HG03354 (cell line): ENCODE results near the gene TMC8.

Source experiments
- ATAC-seq: cut with Tn5 transposase; IDR thresholded peaks from one replicate; pipeline ENCODE4 v1.9.1; 2021; ENCODE audit warnings: mild to moderate bottlenecking; ENCODE audit not compliant: unreplicated experiment, poor library complexity, severe bottlenecking

The TMC8 gene

DNA sequence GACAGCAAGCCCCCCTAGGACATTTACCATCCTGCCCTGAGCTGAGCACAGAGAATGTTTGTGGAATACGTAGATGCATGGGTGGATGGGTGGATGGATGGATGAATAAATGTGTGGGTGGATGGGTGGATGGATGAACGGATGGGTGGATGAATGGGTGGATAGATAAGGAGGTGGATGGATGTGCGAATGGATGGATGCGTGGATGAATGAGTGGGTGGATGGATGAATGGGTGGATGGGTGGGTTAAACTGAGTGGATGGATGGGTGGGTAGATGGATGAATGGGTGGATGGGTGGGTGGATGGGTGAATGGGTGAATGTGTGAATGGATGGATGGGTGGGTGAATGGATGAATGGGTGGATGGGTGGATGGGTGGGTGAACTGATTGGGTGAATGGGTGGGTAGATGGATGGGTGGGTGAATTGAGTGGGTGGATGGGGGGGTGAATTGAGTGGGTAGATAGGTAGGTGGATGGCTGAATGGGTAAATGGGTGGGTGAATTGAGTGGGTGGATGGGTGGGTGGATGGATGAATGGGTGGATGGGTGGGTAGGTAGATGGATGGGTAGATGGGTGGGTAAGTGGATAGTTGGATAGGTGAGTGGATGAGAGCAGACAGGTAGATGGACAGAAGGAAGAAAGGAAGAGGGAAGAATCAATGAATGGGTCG lies 7.2 kb upstream of the TMC8 start:
- ATAC-seq = no peak

DNA sequence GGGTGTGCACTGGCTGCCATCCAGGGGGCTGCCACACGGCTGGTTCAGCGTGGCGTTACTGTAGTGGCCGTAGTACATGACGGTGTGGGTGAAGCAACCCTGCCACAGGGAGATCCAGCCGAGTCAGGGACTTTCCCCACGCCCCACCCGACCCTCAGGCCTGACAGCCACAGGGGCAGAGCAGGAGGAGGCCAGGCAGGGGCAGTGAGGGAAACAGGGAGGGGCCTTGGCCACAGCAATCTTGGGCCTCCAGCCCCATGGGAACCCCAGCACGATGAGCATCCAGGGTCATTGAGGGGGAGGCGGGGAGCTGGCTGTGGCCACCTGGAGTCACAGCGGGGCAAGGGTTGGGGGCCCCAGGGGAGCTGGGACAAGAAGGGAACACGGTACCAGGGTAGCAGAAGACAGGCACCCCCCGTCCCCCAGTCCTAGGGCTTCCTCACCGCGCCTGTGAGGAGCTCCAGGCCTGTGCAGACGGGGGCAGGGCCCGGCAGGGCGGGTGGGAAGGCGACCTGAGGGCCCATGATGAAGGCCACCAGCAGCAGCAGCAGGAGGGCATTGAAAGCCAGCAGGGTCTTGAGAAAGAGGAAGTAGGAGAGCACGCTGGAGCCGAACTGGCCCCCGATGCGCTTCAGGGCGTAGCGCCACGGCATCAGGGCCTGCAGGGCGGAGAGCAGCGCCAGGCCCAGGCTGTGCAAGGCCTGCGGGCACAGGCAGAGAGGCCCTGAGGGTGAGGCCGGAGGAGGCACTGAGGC lies 6.3 kb upstream of the TMC8 start:
- peak; percentile 33 for ATAC-seq

DNA sequence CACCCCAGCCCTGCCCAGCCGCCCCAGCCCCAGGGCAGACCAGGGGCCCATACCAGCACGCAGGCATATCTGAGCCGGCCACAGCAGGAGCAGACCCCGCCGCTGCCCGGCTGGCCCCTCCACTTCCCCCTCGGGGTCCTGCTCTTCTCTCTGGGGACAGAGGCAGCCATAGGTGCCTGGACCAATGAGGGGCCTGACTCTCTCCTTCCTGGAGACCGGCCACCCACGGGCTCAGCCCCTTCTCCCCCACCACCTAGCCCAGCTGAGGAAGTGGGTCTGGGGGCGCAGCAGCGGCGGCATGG lies 5.8 kb upstream of the TMC8 start:
- ATAC-seq = no peak

GRCh38 chr17:78125138-78125913 lies 5.2 kb upstream of the TMC8 start:
- ATAC-seq = no peak

DNA sequence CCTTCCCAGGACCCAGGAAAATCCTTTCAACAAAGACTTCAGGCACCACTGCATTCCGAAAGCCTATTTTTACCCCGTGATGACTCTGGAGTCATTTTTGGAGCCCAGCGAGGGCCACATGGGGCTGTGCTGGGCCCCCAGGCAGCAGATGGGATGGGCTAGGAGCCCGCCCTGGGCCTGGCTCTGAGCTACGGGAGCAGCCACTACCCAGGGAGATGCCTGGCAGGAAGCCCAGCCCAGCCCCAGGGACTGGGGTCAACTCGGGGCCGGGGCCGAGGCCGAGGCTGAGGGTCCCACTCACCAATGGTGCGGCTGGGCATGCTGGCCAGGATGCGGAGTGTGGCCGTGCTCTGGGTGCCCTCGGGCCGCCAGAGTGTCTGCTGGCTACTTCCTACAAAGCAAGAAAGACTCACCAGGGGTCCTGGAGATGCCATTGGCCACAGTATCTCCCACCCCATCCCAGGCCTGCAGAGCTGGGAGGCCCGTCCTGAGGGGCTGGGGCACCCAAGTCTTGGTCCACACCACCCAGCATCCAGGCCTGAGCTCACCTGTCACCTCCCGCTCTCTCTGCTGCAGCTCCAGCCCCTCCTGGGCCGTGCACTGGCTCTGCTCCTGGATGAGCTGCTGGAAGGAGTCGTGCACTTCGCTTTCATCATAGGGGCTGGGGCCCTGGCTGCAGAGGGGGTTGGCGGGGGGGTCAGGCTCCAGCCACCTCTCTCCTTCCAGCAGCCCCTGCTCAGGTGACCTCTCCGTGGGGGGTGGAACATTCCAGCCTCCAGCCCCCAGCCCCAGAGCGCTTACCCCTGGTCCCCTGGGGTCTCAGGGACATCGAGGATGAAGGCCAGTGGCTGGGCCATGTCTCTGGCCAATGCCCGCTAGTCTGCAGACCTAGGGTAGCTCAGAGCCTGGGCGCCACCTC lies 4.3 kb upstream of the TMC8 start:
- no peak for ATAC-seq

- ATAC-seq = no peak
Observed at GRCh38 chr17:78126895-78127238, 3.7 kb upstream of the TMC8 start.

DNA sequence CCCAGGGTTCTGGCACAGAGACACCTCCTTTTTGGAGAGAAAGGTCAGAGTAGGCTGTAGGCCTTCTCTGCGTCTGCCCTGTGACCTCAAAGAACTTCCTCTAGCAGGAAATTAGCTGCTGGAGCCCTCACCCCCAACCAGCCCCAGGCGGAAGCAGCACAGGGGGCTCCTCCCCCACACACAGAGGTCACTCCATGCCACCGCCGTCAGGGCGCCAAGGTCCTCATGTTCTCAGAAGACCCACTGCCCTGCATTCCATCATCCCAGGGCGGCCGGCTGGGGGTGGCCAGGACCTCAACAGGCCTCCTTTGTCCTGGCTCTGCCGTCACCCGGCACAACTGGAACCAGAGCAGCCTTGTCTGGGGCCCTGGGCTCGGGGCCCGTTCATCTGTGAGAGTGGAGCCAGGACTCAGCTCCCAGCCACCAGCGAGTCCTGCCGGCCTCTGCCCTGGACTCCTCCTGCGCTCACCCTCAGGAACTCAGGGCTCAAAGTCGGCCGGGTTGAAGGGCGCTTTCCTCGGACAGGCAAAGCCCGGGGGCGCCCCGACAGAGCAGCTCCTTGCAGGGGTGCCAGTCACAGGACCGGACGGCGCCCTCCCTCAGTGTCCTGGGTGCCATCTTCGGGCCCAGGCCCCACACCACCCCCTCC lies 3.2 kb upstream of the TMC8 start:
- ATAC-seq = no peak

DNA sequence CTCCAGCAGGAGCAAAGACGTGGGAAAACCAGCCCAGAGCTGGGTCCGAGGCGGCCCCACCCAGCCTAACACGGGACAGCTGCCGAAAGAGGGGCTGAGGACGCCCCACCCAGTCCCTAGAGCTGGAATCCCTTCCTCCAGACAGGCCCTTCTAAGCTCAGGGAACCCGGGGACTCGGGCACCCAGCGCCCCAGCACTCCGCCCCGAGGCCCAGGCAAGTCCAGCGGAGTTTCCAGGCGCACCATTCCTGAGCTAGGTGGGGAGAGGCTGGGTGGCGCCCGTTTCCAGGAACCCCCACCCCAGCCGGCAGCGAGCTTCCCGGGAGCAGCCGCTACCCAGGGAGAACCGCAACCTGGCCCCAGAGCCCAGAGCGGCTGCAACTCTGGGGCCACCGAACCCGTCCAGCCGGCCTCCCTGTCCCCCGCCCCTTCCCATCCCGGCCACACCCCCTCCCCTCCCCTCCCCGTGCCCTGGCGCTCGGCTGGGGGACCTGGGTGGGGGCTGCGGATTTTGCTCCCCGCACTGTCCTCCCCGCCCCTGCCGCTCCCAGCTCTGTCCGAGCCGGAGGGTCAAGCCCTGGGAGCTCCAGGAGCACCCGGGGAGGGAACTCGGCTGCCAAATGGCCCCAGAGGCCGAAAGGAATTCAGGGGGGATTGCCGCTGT lies 2.6 kb upstream of the TMC8 start:
- no peak for ATAC-seq

- ATAC-seq = no peak
Observed at GRCh38 chr17:78128551-78129350, 1.8 kb upstream of the TMC8 start, which contains the start of gene TMC6. Gene TMC6, minus strand, starts transcription at chr17:78128755. Its CDS starts 1,923 bp downstream, at chr17:78126832.

GRCh38 chr17:78129351-78130089 lies 1.1 kb upstream of the TMC8 start:
- no peak for ATAC-seq

DNA sequence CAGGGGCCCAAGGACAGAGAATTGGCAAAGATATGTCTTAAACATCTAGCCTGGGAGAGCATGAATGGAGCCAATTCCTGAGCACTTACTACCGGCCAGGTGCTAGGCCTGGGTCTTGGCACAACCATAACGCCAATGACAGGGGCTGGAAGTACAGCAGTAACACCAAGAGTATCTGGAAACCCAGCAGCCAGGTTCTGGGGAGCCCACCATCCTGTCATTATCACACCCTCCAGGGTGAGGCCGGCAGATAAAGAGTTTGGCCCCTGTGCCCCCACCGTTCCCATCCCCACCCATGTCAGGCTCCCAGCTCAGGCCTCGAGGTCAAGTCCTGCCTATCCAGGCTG lies 508 bp upstream of the TMC8 start:
- no peak for ATAC-seq

DNA sequence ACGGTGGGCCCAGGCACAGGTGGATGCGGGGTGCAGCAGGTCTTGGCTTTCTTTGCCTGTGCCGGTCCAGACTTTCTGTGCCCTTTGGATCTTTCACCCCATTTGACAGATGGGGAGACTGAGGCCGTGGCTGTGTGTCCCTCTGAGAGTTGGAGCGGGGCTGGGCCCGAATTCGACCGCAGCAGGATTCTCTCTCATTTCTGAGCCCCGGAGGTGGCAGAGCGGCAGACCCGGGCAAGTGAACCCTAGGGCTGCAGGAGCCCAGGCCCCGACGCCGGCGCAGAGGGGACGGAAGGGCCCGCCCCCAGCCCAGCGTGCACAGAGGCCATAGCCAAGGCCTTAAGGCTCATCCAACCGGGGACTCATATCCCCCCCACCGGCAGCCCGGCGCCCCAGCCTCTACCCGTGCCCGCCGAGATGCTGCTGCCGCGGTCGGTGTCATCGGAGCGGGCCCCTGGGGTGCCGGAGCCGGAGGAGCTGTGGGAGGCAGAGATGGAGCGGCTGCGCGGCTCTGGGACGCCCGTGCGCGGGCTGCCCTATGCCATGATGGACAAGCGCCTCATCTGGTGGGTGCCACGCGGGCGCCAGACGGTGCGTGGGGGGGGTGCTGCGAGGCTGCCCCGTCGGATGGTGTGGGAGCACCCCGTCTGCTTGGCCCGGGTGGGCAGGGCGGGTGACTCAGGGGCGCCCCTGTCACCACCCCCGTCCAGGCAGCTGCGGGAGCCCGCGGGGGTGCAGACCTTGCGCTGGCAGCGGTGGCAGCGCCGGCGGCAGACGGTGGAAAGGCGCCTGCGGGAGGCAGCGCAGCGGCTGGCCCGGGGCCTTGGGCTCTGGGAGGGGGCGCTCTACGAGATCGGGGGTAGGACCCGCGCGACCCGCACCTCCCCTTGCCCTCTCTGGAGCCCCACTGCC lies 857 bp downstream of the TMC8 start:
- no peak for ATAC-seq

DNA sequence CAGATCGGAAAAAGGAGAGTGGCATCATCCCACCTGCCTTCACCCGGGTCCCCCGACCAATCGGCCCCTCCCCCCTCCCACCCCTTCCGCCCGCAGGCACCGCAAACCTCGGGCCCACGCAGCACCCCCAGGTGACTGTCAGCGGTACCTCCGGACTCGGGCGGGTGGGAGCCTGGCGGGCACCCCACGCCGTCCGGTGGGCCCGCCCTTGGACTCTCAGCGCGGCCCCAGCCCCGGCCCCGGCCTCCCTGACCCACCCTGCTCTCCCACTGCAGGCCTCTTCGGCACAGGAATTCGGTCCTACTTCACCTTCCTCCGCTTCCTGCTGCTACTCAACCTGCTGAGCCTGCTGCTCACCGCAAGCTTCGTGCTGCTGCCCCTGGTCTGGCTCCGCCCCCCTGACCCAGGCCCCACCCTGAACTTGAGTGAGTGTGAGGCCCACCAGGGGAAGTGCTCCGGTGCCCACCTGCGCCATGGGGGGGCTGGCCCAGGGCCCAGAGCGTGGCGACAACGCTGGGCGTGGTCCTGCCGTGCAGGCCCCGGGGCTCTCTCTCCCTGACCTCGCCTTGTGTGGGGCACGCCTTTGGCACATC lies 1.6 kb downstream of the TMC8 start:
- no peak for ATAC-seq

DNA sequence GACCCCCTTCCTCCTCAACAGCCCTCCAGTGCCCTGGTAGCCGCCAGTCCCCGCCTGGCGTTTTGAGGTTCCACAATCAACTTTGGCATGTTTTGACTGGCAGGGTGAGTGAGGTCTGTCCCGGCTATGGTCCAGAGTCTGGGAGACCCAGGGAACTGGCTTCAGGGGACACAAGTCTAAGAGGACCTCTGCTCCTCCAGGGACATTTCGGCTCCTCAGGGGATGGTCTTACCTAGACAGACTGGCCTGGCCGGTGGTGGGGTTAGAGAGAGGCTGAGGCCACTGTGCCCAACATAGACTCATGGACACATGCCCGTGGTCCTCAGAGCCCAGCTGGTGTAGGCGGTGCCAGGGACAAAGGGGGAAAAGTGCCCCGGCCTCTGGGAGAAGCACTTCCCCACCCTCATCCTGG lies 2.2 kb downstream of the TMC8 start:
- ATAC-seq = no peak

GRCh38 chr17:78133179-78133951 lies 2.8 kb downstream of the TMC8 start:
- ATAC-seq = no peak
